ENCODE measurements around the gene PARL.

DNA sequence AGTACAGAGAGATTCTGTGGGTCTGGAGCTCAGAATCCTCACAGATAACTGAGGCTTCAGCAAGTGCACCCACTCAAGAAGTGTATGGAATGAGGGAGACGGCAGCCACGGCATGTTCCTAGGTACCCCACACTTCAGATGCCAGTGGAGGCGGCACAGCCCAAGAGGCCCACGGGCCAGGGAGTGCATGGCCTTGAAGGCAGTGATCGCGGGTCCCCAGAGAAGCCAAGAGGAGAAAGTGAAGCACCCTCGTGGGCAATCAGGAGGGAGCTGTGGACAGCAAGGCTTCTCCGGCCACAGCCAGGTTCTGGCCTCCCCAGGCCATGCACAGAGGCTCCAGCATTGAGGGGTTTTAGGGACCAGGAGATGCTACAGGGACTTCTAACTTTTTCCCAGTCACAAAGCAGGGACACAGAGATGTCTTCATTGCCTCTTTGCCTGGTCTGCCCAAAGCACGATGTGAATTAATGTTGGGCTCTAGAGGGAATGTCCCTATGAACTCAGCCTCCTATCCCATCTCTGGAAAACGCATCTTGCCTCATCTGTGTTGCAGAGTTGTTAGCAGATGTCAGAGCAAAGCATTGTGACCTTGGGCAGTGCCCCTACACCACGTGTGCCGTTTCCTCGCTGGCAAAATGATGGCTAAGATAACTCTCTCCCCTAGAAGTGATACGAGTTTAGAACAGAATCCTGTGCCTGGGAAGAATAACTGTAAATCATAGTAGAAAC is 56.7 kb downstream of the PARL start:
- TF ChIP-seq, protein P1, sequence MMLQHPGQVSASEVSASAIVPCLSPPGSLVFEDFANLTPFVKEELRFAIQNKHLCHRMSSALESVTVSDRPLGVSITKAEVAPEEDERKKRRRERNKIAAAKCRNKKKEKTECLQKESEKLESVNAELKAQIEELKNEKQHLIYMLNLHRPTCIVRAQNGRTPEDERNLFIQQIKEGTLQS (IDR thresholded peaks at IDR 0.05; ENCODE audit: borderline replicate concordance, extremely low read depth, low read depth, low read length), result no peak
- TF ChIP-seq NFYB (IDR thresholded peaks at IDR 0.05; ENCODE audit: insufficient read depth, low read depth, low read length), result no peak
- TF ChIP-seq CHD1 (IDR thresholded peaks at IDR 0.05; ENCODE audit: low read depth, low read length), result no peak
- TF ChIP-seq RAD51 (IDR thresholded peaks at IDR 0.05), result no peak
- TF ChIP-seq CREM (IDR thresholded peaks at IDR 0.05; ENCODE audit: low read depth), result no peak
- no peak for TF ChIP-seq EP300 (IDR thresholded peaks at IDR 0.05; ENCODE audit: borderline replicate concordance in 1 of 2, control insufficient read depth in 1 of 2, low read depth in 2 of 2, low read length in 2 of 2)
- TF ChIP-seq EZH2 (IDR thresholded peaks at IDR 0.05; ENCODE audit: borderline replicate concordance, control insufficient read depth, low read depth, low read length), result no peak
- TF ChIP-seq YY1 (IDR thresholded peaks at IDR 0.05; ENCODE audit: low read depth, low read length), result no peak
- TF ChIP-seq SREBF2 (IDR thresholded peaks at IDR 0.05; ENCODE audit: low read length), result no peak
- TF ChIP-seq, protein P2, sequence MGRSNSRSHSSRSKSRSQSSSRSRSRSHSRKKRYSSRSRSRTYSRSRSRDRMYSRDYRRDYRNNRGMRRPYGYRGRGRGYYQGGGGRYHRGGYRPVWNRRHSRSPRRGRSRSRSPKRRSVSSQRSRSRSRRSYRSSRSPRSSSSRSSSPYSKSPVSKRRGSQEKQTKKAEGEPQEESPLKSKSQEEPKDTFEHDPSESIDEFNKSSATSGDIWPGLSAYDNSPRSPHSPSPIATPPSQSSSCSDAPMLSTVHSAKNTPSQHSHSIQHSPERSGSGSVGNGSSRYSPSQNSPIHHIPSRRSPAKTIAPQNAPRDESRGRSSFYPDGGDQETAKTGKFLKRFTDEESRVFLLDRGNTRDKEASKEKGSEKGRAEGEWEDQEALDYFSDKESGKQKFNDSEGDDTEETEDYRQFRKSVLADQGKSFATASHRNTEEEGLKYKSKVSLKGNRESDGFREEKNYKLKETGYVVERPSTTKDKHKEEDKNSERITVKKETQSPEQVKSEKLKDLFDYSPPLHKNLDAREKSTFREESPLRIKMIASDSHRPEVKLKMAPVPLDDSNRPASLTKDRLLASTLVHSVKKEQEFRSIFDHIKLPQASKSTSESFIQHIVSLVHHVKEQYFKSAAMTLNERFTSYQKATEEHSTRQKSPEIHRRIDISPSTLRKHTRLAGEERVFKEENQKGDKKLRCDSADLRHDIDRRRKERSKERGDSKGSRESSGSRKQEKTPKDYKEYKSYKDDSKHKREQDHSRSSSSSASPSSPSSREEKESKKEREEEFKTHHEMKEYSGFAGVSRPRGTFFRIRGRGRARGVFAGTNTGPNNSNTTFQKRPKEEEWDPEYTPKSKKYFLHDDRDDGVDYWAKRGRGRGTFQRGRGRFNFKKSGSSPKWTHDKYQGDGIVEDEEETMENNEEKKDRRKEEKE (IDR thresholded peaks at IDR 0.05), result no peak
- TF ChIP-seq, protein P3, sequence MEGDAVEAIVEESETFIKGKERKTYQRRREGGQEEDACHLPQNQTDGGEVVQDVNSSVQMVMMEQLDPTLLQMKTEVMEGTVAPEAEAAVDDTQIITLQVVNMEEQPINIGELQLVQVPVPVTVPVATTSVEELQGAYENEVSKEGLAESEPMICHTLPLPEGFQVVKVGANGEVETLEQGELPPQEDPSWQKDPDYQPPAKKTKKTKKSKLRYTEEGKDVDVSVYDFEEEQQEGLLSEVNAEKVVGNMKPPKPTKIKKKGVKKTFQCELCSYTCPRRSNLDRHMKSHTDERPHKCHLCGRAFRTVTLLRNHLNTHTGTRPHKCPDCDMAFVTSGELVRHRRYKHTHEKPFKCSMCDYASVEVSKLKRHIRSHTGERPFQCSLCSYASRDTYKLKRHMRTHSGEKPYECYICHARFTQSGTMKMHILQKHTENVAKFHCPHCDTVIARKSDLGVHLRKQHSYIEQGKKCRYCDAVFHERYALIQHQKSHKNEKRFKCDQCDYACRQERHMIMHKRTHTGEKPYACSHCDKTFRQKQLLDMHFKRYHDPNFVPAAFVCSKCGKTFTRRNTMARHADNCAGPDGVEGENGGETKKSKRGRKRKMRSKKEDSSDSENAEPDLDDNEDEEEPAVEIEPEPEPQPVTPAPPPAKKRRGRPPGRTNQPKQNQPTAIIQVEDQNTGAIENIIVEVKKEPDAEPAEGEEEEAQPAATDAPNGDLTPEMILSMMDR (IDR thresholded peaks at IDR 0.05 in 2 of 3, conservative IDR thresholded peaks at IDR 0.05 in 1 of 3; ENCODE audit: control insufficient read depth in 2 of 3, extremely low read depth in 1 of 3, insufficient read depth in 1 of 3, low read depth in 3 of 3, low read length in 3 of 3), result no peak
- TF ChIP-seq POLR2AphosphoS5 (IDR thresholded peaks at IDR 0.05; ENCODE audit: low read length), result no peak
- TF ChIP-seq LARP7 (IDR thresholded peaks at IDR 0.05), result no peak
